Activated CD4-positive, alpha-beta T cell treated with anti-CD3 and anti-CD28 coated beads, Interleukin-2, amount 10 ng/mL, durations not matched to agents 24 days and 14 days (primary cell): ENCODE results near the gene PYGO2. TPM values are rescaled to one million over a fixed set of nuclear protein-coding genes. Genes with fewer than 3 reads are reported as not detected.
A peak's percentile ranks its signal among the peaks of the same experiment; 100 is the strongest.
"Not testable (repeated sequence)": the region's sequence is repeated elsewhere in the genome, so short reads cannot be mapped to it uniquely, and the experiment has no call there.

Experiments
- DNase-seq: peaks from one replicate; pipeline ENCODE4 v3.0.0; 2022
- H3K27ac Mint-ChIP-seq: one replicate; pipeline ENCODE4 v1.8.0; 2022; ENCODE audit warnings: mild to moderate bottlenecking, mixed read lengths
- H3K27me3 Mint-ChIP-seq: one replicate; pipeline ENCODE4 v1.8.0; 2022; ENCODE audit warnings: mixed read lengths
- H3K36me3 Mint-ChIP-seq: one replicate; pipeline ENCODE4 v1.8.0; 2022; ENCODE audit warnings: low read depth, mild to moderate bottlenecking, mixed read lengths
- H3K4me1 Mint-ChIP-seq: one replicate; pipeline ENCODE4 v1.8.0; 2021; ENCODE audit warnings: mixed read lengths
- H3K4me3 Mint-ChIP-seq: one replicate; pipeline ENCODE4 v1.8.0; 2022; ENCODE audit warnings: mild to moderate bottlenecking, moderate library complexity, mixed read lengths
- H3K9me3 Mint-ChIP-seq: one replicate; pipeline ENCODE4 v1.8.0; 2021; ENCODE audit warnings: mixed read lengths
- intact Hi-C: fragments of 100-400 bp; cut with micrococcal nuclease; formaldehyde crosslinking; loops from one replicate; pipeline ENCODE4 v1.15.1; 2023
- total RNA-seq: library from RNA; stranded (reverse); gene quantifications from 2 replicates; pipeline ENCODE4 v1.2.3, GENCODE V29; 2022

Gene PYGO2
- total RNA-seq, 1 donor from 2014 or later, result 34.4 TPM

GRCh38 chr1:154995301-154995983 is 33.9 kb upstream of the PYGO2 start:
- DNase-seq, H3K4me3 Mint-ChIP-seq, H3K27me3 Mint-ChIP-seq, intact Hi-C loops, H3K9me3 Mint-ChIP-seq, H3K36me3 Mint-ChIP-seq, H3K27ac Mint-ChIP-seq: not testable (repeated sequence)
- H3K4me1 Mint-ChIP-seq, result peaks cover 33% of the 10 kb centered on the region

DNA sequence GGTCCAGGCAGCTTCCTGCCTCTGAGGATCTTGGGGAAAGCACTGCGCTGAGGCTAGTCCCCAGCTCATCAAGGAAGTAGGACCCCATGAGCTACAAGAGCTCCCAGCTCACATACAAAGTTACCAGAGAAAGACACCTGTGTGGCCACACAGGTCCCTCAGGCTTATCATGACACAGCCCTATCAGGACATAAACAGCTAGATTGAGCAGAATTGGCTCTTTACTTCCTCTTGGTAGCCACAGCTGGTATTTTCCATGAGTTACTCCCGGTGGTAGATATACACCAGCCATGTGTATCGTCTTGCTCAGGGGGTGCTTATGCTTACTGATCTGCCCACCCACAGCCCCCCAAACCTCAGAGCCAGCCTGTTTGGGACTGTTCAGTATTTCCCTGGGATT is 33.0 kb upstream of the PYGO2 start:
- Mint-ChIP-seq H3K9me3 (no peaks in the 10 kb centered on the region), H3K27ac (no peak overlapping the region), H3K4me3 (no peak overlapping the region), H3K36me3 (peaks cover 14% of the 10 kb centered on the region), H3K27me3 (no peaks in the 10 kb centered on the region), H3K4me1 (peaks cover 28% of the 10 kb centered on the region)
- DNase-seq, result no peak
- intact Hi-C loops, result no loop called here

DNA sequence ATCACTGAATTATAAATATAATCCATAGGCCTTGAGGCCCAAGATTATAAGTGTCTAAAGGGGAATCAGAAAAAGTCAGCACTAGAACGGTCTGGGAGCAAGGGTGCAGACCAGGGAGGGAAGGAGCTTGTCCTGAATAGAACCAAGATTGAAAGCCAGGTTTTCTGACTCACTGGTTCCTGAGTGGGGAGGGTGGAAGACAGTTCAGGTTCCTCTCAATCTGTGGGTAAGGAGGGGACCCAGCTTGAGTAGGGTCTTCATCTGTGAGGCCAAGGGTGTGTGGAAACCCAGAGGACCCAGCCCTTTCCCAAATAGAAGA is 32.6 kb upstream of the PYGO2 start:
- DNase-seq, result no peak
- Mint-ChIP-seq H3K27ac (no peak overlapping the region), H3K36me3 (peaks cover 16% of the 10 kb centered on the region), H3K9me3 (no peaks in the 10 kb centered on the region), H3K4me3 (no peak overlapping the region), H3K27me3 (no peaks in the 10 kb centered on the region), H3K4me1 (peaks cover 28% of the 10 kb centered on the region)
- intact Hi-C loops, result no loop called here

DNA sequence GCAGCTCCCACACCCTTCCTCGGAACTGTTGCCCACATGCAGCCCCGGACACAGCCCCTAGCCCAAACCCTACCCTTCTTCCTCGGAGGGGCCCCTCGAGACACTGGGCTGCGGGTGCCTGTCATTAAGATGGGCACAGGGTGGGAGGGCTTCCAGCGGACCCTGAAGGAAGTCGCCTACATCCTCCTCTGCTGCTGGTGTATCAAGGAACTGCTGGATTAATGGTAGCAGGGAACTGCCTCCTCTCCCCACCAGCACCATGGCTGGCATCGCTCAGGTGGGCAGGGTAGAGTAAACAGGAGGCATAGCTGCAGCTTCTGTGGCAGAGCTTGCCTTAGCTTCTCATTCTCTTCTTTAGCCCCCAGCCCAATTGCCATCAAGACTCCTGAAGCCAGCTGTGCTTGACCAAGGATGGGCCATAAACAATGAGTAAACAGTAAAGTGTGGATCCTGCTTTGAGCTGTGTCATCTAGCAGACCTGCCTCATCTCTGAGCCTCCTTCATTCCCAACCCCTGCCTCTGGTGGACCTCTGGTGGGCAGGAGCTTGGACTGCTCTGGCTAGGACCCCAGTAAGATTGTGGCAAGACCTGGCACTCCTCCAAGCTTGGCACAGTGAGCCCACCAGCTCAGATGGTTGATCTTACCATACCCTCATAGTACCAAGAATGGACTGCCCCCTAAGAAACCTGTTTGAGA is 32.1 kb upstream of the PYGO2 start, which contains the start of gene LENEP:
Gene LENEP, plus strand, starts transcription at position 15 of the 697 bp plus-strand sequence. Its CDS starts 22 bp downstream, at position 37.
- Mint-ChIP-seq H3K27ac (no peak within 1 kb of the TSS), H3K36me3 (peaks cover 21% of the 10 kb centered on the region), H3K4me1 (peaks cover 26% of the 10 kb centered on the region), H3K4me3 (no peak within 1 kb of the TSS), H3K9me3 (no peaks in the 10 kb centered on the region), H3K27me3 (no peaks in the 10 kb centered on the region)
- intact Hi-C loops, result no loop called here
- no peak for DNase-seq

- no peak overlapping the region for H3K27ac Mint-ChIP-seq
- H3K36me3 Mint-ChIP-seq, result peaks cover 29% of the 10 kb centered on the region
Measured at GRCh38 chr1:154992721-154993571, 31.4 kb upstream of the PYGO2 start.

GRCh38 chr1:154990276-154990675 is 28.7 kb upstream of the PYGO2 start:
- no peak overlapping the region for H3K27ac Mint-ChIP-seq
- peaks cover 34% of the 10 kb centered on the region for H3K36me3 Mint-ChIP-seq
- no peak overlapping the region for H3K4me3 Mint-ChIP-seq
- H3K4me1 Mint-ChIP-seq, result peaks cover 14% of the 10 kb centered on the region
- intact Hi-C loops, result no loop called here
- H3K9me3 Mint-ChIP-seq, result no peaks in the 10 kb centered on the region
- no peaks in the 10 kb centered on the region for H3K27me3 Mint-ChIP-seq
- no peak for DNase-seq

More at GRCh38 chr1:154992721-154993571, 31.4 kb upstream of the PYGO2 start:
- H3K9me3 Mint-ChIP-seq, result no peaks in the 10 kb centered on the region
- intact Hi-C loops, result no loop called here
- no peak overlapping the region for H3K4me3 Mint-ChIP-seq
- no peaks in the 10 kb centered on the region for H3K27me3 Mint-ChIP-seq
- DNase-seq, result no peak
- peaks cover 26% of the 10 kb centered on the region for H3K4me1 Mint-ChIP-seq

DNA sequence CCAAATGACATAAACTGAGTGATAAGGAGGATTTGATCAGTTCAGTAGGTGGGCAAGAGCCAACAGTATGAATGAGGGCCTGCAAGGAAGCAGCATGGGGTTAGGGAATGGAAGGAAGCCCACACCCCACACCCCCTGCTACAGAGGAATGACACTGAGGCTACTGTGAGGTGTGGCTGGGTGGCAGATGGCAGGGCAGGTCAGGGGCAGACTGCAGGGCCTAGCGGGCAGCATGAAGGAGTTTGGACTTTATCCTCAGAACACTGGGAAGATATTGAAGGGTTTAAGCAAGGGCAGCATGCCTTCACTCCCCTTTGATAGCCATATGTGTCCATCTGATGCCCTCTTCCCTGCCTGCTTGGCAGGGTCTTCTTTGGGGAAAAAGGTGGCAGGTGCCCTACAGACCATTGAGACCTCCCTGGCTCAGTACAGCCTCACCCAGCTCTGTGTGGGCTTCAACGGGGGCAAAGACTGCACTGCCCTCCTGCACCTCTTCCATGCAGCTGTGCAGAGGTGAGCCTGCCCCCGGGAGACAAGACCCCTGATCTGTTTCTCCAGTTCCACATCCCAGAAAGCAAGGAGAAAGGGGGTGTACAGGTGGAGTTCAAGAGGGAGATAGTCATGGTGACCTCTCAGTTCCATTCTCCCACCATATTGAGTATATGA is 27.7 kb upstream of the PYGO2 start:
- no peak for DNase-seq
- Mint-ChIP-seq H3K27me3 (no peaks in the 10 kb centered on the region), H3K27ac (no peak overlapping the region)

GRCh38 chr1:154988058-154988954 is 26.7 kb upstream of the PYGO2 start:
- H3K27ac Mint-ChIP-seq, result no peak overlapping the region
- DNase-seq, result peak; percentile 70
- no peaks in the 10 kb centered on the region for H3K27me3 Mint-ChIP-seq
- intact Hi-C loops, result no loop called here
- peaks cover 34% of the 10 kb centered on the region for H3K36me3 Mint-ChIP-seq
- H3K4me1 Mint-ChIP-seq, result peaks cover 16% of the 10 kb centered on the region
- H3K9me3 Mint-ChIP-seq, result no peaks in the 10 kb centered on the region
- no peak overlapping the region for H3K4me3 Mint-ChIP-seq

More for the DNA sequence above, 27.7 kb upstream of the PYGO2 start:
- Mint-ChIP-seq H3K9me3 (no peaks in the 10 kb centered on the region), H3K4me3 (no peak overlapping the region), H3K4me1 (peaks cover 13% of the 10 kb centered on the region), H3K36me3 (peaks cover 34% of the 10 kb centered on the region)
- intact Hi-C loops, result no loop called here

GRCh38 chr1:154987326-154987725 is 25.7 kb upstream of the PYGO2 start:
- H3K27me3 Mint-ChIP-seq, result no peaks in the 10 kb centered on the region
- no peak overlapping the region for H3K4me3 Mint-ChIP-seq
- H3K27ac Mint-ChIP-seq, result no peak overlapping the region
- intact Hi-C loops, result no loop called here
- peaks cover 16% of the 10 kb centered on the region for H3K4me1 Mint-ChIP-seq
- DNase-seq, result no peak
- H3K36me3 Mint-ChIP-seq, result peaks cover 32% of the 10 kb centered on the region
- H3K9me3 Mint-ChIP-seq, result no peaks in the 10 kb centered on the region

- H3K36me3 Mint-ChIP-seq, result peaks cover 32% of the 10 kb centered on the region
- H3K9me3 Mint-ChIP-seq, DNase-seq, H3K4me3 Mint-ChIP-seq, H3K27ac Mint-ChIP-seq, H3K27me3 Mint-ChIP-seq, intact Hi-C loops: not testable (repeated sequence)
- peaks cover 16% of the 10 kb centered on the region for H3K4me1 Mint-ChIP-seq
Measured at GRCh38 chr1:154986736-154987135, 25.2 kb upstream of the PYGO2 start.

DNA sequence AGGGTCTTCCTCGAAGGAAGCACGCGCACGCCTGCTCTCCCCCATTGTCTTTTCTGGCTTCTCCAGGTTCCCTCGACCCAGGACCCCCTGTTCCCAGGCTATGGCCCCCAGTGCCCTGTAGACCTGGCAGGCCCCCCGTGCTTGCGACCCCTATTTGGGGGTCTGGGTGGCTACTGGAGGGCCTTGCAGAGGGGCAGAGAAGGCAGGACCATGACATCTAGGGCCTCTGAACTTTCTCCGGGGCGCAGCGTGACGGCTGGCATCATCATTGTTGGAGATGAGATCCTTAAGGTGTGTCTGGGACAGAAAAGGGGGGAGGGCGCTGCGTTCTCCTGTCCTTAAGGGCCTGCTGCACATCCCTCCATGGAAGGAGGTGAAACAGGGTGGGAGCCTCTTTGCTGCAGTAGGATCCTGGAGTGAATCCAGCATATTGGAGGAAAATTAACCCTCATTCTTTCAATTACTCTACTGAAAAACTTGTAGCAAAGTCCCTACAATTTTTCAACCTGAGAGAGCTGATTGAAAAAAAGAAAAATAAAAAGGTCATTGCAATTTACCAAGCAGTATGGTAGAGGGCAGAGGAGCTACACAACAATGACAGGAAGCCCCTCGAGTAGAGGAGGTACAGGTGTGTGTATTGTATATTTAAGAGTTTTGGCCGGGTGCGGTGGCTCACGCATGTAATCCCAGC is 22.3 kb upstream of the PYGO2 start:
- intact Hi-C loops, result loop anchor here (1.0 to 5.0 kb wide), 6 partner anchors 10 to 208 kb away; partner anchors contain the start of genes ADAM15, CKS1B, KRTCAP2 and SLC50A1
- no peaks in the 10 kb centered on the region for H3K9me3 Mint-ChIP-seq
- no peaks in the 10 kb centered on the region for H3K27me3 Mint-ChIP-seq
- H3K36me3 Mint-ChIP-seq, result peaks cover 29% of the 10 kb centered on the region
- peak overlapping the region; percentile 8 for H3K27ac Mint-ChIP-seq
- H3K4me1 Mint-ChIP-seq, result peaks cover 16% of the 10 kb centered on the region
- no peak overlapping the region for H3K4me3 Mint-ChIP-seq
- peak; percentile 64 for DNase-seq

DNA sequence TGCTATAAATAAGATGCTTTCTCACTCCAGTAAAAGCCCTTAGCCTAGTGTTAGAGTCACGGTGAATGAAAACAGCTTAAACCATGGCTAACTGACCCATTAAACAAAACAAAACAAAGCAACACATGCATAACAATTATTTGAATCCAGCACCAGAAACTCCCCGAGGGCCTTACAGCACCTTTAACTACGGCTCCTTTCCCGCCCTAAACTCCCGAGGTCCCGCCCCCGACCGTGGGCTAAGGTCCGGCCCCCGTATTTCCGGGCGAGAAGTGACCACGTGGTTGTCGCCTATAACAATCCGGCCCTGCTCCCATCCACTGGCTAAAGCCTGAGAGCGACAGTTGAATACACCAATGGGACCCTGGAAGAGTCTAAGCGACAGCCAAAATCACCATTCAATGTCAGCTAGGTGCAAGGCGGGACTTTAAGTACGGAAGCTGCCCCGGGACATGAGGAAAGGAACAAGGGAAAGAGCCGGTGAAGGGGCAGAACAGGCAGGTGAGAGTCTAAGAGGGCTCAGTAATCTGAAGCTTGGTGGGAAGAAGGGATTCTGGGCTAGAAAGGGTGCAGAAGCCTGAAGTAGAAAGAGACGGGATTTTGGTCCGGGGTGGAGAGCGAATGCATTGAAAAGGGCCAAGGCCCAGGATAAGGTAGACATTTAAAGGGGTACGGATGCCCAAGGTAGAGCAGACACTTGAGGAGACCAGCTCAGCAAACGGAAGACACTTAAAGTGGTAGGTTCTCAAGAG is 21.5 kb upstream of the PYGO2 start, which contains the start of gene FLAD1:
Gene FLAD1, plus strand, starts transcription at position 448 of the 752 bp plus-strand sequence. CDS start 351 bp downstream, outside the sequence.
- intact Hi-C loops, result loop anchor here (1.0 to 5.0 kb wide), 6 partner anchors 9 to 209 kb away; partner anchors contain the start of genes ADAM15, CKS1B, KRTCAP2 and SLC50A1
- H3K27me3 Mint-ChIP-seq, result no peaks in the 10 kb centered on the region

More for the DNA sequence above, 21.5 kb upstream of the PYGO2 start, which contains the start of gene FLAD1:
- DNase-seq, result peak; percentile 99
- H3K9me3 Mint-ChIP-seq, result no peaks in the 10 kb centered on the region
- peaks cover 21% of the 10 kb centered on the region for H3K36me3 Mint-ChIP-seq
- no peak within 1 kb of the TSS for H3K4me3 Mint-ChIP-seq
- peaks cover 11% of the 10 kb centered on the region for H3K4me1 Mint-ChIP-seq
- H3K27ac Mint-ChIP-seq, result peak within 1 kb of the TSS; percentile 8
